K562 (cell line): Measurements from ENCODE around the gene RNF34. TPM values are rescaled to one million over a fixed set of nuclear protein-coding genes. Genes with fewer than 3 reads are reported as not detected.
A peak's percentile ranks its signal among the peaks of the same experiment; 100 is the strongest.

Experiments used
- CREM ChIP-seq: IDR thresholded peaks from 2 replicates; pipeline ENCODE4 v1.6.1; 2014; ENCODE audit warnings: antibody characterized with exemption, low read depth
- FOXM1 ChIP-seq, 2 experiments: fragments of 450-650 bp in 1 of 2; sonication (generic) in 1 of 2; formaldehyde crosslinking in 1 of 2; IDR thresholded peaks; 2 replicates each; pipeline versions ENCODE4 v1.6.1 to v1.9.0; 2017 to 2022; ENCODE audit warnings: low read depth in 2 of 2, mild to moderate bottlenecking in 2 of 2, missing genetic modification reagents in 1 of 2, moderate library complexity in 1 of 2
- YY1 ChIP-seq, 3 experiments: IDR thresholded peaks; 2 replicates each; pipeline ENCODE4 v1.6.1; 2011; ENCODE audit warnings: low read length in 2 of 3, mild to moderate bottlenecking in 2 of 3, moderate library complexity in 2 of 3, borderline replicate concordance in 1 of 3, control low read depth in 1 of 3, low read depth in 1 of 3; ENCODE audit not compliant: insufficient read depth in 3 of 3, insufficient replicate concordance in 2 of 3, control insufficient read depth in 1 of 3, insufficient read length in 1 of 3; ENCODE audit errors: extremely low read depth in 1 of 3
- ZBED1 ChIP-seq: IDR thresholded peaks from 2 replicates; pipeline ENCODE4 v1.6.1; 2014
- ZNF584 ChIP-seq: fragments of 200-800 bp; sonication (Bioruptor generic); IDR thresholded peaks from 2 replicates; pipeline ENCODE4 v1.6.1; 2016; ENCODE audit warnings: low read depth, mild to moderate bottlenecking, missing genetic modification characterization, missing compliant biosample characterization
- polyA plus RNA-seq, 8 experiments: library from polyadenylated mRNA; depleted of rRNA in 4 of 8; stranded (reverse) in 5 of 8; unstranded in 3 of 8; fragments of >200 nt; fragmentation: Nextera tagmentation in 2 of 8; fragmentation: Illumina TruSeq in 1 of 8; extraction: Ambion mirVana in 2 of 8; extraction: Trizol in 1 of 8; gene quantifications; 2 replicates each; pipeline versions ENCODE4 v1.2.1 to v1.2.3, GENCODE V29; 2011 to 2014; ENCODE audit warnings: inconsistent platforms in 1 of 8, missing spikeins in 1 of 8
- total RNA-seq, 7 experiments: library from RNA; depleted of rRNA in 6 of 7; stranded (reverse); fragments of >200 nt in 6 of 7; fragmentation: Illumina TruSeq in 2 of 7; extraction: Trizol in 2 of 7; gene quantifications; 2 replicates each; pipeline versions ENCODE4 v1.2.1 to v1.2.3, GENCODE V29; 2011 to 2021; ENCODE audit warnings: low replicate concordance in 1 of 7
- TF ChIP-seq, protein P1 (sequence below): fragments of 200-600 bp; sonication (generic); IDR thresholded peaks from one replicate; pipeline ENCODE4 v1.6.1; 2012; ENCODE audit warnings: mild to moderate bottlenecking, low read depth, low read length, inconsistent platforms
- TF ChIP-seq, protein P2 (sequence below), 3 experiments: fragments of 200-800 bp in 1 of 3; fragments of 250-450 bp in 1 of 3; fragments of 450-650 bp in 1 of 3; sonication (Bioruptor Pico) in 1 of 3; sonication (Bioruptor generic) in 1 of 3; formaldehyde crosslinking in 1 of 3; IDR thresholded peaks; 2 replicates each; pipeline versions ENCODE4 v1.6.1 to v1.8.0; 2016 to 2022; ENCODE audit warnings: mild to moderate bottlenecking in 2 of 3, missing genetic modification characterization in 2 of 3, missing compliant biosample characterization in 1 of 3, moderate library complexity in 1 of 3
- TF ChIP-seq, protein P3 (sequence below): fragments of 250-450 bp; sonication (Bioruptor Pico); IDR thresholded peaks from 2 replicates; pipeline ENCODE4 v1.5.0; 2021

Gene RNF34
- total and polyA plus RNA-seq, 9 of the 15 experiments (the other 6 are each of a cell fraction or from before 2014, with no cell fraction given) = 41.7 to 88.9 (median 54.1) TPM

DNA sequence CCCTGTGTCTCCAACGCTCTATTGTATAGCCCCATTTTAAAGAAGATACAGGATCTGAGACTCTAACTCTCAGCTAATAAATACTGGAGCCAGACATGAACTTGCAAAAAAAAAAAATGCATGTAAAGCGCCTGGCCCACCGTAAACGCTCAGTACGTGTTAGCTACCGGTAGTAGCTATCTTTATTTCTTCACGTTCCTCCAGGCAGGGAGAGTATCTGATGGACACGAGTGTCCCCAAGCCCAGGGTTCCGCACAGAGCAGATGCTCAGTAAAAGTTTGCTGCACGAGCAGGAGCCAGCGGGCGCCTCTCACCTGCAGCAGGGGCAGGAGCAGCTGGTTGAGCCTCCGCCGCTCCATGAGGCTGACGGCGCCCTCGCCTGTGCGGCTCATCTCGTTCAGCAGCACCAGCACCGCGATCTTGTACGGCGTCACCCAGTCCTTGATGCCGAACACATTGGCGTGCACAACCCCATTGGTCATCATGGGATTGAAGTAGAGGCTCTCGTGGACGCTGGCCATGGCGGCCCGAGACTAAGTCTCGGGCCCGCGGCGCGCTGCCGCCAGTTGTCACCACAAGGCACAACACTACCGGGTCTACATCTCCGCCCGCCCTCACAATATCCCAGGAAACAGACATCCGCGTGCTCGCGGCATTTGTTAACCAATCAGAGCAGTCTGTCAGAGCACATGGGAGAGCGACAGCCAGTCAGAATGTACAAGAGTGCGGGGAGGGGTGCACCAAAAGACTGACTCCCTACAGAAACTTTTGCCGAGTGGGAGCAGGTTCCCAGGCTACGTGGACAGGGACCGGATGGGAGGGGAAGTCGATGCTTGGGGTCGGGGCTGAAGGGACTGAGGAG, 47.9 kb upstream of the RNF34 start, which contains the start of gene ANAPC5 (continued):
- TF ChIP-seq, protein P1, sequence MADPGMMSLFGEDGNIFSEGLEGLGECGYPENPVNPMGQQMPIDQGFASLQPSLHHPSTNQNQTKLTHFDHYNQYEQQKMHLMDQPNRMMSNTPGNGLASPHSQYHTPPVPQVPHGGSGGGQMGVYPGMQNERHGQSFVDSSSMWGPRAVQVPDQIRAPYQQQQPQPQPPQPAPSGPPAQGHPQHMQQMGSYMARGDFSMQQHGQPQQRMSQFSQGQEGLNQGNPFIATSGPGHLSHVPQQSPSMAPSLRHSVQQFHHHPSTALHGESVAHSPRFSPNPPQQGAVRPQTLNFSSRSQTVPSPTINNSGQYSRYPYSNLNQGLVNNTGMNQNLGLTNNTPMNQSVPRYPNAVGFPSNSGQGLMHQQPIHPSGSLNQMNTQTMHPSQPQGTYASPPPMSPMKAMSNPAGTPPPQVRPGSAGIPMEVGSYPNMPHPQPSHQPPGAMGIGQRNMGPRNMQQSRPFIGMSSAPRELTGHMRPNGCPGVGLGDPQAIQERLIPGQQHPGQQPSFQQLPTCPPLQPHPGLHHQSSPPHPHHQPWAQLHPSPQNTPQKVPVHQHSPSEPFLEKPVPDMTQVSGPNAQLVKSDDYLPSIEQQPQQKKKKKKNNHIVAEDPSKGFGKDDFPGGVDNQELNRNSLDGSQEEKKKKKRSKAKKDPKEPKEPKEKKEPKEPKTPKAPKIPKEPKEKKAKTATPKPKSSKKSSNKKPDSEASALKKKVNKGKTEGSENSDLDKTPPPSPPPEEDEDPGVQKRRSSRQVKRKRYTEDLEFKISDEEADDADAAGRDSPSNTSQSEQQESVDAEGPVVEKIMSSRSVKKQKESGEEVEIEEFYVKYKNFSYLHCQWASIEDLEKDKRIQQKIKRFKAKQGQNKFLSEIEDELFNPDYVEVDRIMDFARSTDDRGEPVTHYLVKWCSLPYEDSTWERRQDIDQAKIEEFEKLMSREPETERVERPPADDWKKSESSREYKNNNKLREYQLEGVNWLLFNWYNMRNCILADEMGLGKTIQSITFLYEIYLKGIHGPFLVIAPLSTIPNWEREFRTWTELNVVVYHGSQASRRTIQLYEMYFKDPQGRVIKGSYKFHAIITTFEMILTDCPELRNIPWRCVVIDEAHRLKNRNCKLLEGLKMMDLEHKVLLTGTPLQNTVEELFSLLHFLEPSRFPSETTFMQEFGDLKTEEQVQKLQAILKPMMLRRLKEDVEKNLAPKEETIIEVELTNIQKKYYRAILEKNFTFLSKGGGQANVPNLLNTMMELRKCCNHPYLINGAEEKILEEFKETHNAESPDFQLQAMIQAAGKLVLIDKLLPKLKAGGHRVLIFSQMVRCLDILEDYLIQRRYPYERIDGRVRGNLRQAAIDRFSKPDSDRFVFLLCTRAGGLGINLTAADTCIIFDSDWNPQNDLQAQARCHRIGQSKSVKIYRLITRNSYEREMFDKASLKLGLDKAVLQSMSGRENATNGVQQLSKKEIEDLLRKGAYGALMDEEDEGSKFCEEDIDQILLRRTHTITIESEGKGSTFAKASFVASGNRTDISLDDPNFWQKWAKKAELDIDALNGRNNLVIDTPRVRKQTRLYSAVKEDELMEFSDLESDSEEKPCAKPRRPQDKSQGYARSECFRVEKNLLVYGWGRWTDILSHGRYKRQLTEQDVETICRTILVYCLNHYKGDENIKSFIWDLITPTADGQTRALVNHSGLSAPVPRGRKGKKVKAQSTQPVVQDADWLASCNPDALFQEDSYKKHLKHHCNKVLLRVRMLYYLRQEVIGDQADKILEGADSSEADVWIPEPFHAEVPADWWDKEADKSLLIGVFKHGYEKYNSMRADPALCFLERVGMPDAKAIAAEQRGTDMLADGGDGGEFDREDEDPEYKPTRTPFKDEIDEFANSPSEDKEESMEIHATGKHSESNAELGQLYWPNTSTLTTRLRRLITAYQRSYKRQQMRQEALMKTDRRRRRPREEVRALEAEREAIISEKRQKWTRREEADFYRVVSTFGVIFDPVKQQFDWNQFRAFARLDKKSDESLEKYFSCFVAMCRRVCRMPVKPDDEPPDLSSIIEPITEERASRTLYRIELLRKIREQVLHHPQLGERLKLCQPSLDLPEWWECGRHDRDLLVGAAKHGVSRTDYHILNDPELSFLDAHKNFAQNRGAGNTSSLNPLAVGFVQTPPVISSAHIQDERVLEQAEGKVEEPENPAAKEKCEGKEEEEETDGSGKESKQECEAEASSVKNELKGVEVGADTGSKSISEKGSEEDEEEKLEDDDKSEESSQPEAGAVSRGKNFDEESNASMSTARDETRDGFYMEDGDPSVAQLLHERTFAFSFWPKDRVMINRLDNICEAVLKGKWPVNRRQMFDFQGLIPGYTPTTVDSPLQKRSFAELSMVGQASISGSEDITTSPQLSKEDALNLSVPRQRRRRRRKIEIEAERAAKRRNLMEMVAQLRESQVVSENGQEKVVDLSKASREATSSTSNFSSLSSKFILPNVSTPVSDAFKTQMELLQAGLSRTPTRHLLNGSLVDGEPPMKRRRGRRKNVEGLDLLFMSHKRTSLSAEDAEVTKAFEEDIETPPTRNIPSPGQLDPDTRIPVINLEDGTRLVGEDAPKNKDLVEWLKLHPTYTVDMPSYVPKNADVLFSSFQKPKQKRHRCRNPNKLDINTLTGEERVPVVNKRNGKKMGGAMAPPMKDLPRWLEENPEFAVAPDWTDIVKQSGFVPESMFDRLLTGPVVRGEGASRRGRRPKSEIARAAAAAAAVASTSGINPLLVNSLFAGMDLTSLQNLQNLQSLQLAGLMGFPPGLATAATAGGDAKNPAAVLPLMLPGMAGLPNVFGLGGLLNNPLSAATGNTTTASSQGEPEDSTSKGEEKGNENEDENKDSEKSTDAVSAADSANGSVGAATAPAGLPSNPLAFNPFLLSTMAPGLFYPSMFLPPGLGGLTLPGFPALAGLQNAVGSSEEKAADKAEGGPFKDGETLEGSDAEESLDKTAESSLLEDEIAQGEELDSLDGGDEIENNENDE = no peak
- TF ChIP-seq, protein P2, sequence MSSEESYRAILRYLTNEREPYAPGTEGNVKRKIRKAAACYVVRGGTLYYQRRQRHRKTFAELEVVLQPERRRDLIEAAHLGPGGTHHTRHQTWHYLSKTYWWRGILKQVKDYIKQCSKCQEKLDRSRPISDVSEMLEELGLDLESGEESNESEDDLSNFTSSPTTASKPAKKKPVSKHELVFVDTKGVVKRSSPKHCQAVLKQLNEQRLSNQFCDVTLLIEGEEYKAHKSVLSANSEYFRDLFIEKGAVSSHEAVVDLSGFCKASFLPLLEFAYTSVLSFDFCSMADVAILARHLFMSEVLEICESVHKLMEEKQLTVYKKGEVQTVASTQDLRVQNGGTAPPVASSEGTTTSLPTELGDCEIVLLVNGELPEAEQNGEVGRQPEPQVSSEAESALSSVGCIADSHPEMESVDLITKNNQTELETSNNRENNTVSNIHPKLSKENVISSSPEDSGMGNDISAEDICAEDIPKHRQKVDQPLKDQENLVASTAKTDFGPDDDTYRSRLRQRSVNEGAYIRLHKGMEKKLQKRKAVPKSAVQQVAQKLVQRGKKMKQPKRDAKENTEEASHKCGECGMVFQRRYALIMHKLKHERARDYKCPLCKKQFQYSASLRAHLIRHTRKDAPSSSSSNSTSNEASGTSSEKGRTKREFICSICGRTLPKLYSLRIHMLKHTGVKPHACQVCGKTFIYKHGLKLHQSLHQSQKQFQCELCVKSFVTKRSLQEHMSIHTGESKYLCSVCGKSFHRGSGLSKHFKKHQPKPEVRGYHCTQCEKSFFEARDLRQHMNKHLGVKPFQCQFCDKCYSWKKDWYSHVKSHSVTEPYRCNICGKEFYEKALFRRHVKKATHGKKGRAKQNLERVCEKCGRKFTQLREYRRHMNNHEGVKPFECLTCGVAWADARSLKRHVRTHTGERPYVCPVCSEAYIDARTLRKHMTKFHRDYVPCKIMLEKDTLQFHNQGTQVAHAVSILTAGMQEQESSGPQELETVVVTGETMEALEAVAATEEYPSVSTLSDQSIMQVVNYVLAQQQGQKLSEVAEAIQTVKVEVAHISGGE (CRISPR knock-in tag; IDR thresholded peaks at IDR 0.05) = peak; percentile 94 to 99 (median 98)
- TF ChIP-seq YY1 (IDR thresholded peaks at IDR 0.05; ENCODE audit: borderline replicate concordance in 1 of 3, control insufficient read depth in 1 of 3, extremely low read depth in 1 of 3, insufficient read depth in 3 of 3, insufficient read length in 1 of 3, insufficient replicate concordance in 2 of 3, low read depth in 1 of 3, low read length in 2 of 3) (peak in 2 of 3 experiments; percentile 84 to 88), ZBED1 (no peak), FOXM1 (IDR thresholded peaks at IDR 0.05; ENCODE audit: low read depth) (peak; percentile 90), FOXM1 (CRISPR knock-in tag; IDR thresholded peaks at IDR 0.05; ENCODE audit: low read depth) (no peak), CREM (peak; percentile 96), ZNF584 (CRISPR knock-in tag) (no peak)
- TF ChIP-seq, protein P3, sequence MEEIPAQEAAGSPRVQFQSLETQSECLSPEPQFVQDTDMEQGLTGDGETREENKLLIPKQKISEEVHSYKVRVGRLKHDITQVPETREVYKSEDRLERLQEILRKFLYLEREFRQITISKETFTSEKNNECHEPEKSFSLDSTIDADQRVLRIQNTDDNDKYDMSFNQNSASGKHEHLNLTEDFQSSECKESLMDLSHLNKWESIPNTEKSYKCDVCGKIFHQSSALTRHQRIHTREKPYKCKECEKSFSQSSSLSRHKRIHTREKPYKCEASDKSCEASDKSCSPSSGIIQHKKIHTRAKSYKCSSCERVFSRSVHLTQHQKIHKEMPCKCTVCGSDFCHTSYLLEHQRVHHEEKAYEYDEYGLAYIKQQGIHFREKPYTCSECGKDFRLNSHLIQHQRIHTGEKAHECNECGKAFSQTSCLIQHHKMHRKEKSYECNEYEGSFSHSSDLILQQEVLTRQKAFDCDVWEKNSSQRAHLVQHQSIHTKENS (CRISPR knock-in tag) = no peak
